IMR-90 (cell line): ENCODE data around the gene NAA80.

Experiments
- BHLHE40 ChIP-seq: fragments of 150-350 bp; IDR thresholded peaks from 2 replicates; pipeline ENCODE4 v1.6.1; 2016; ENCODE audit warnings: mild to moderate bottlenecking, low read depth, low read length
- CEBPB ChIP-seq: IDR thresholded peaks from 2 replicates; pipeline ENCODE4 v1.6.1; 2012; ENCODE audit warnings: low read depth, low read length, improper control_type of control experiment
- MXI1 ChIP-seq: IDR thresholded peaks from 2 replicates; pipeline ENCODE4 v1.6.1; 2012; ENCODE audit warnings: low read depth, mild to moderate bottlenecking, low read length, moderate library complexity, borderline replicate concordance
- NFE2L2 ChIP-seq: fragments of 150-350 bp; IDR thresholded peaks from 2 replicates; pipeline ENCODE4 v1.6.1; 2016; ENCODE audit warnings: low read depth, mild to moderate bottlenecking, low read length
- POLR2A ChIP-seq: IDR thresholded peaks from 2 replicates; pipeline ENCODE4 v1.6.1; 2012; ENCODE audit warnings: mild to moderate bottlenecking, low read depth, low read length
- RAD21 ChIP-seq: IDR thresholded peaks from 2 replicates; pipeline ENCODE4 v1.6.1; 2012; ENCODE audit warnings: low read length, improper control_type of control experiment
- RFX5 ChIP-seq: IDR thresholded peaks from 2 replicates; pipeline ENCODE4 v1.8.0; 2012; ENCODE audit warnings: low read depth, mild to moderate bottlenecking, low read length, moderate library complexity
- TF ChIP-seq, protein P1 (sequence below): conservative IDR thresholded peaks from 2 replicates; pipeline ENCODE4 v1.5.1; 2012; ENCODE audit warnings: mild to moderate bottlenecking, low read depth, low read length, improper control_type of control experiment
- TF ChIP-seq, protein P2 (sequence below): fragments of 150-350 bp; IDR thresholded peaks from 2 replicates; pipeline ENCODE4 v1.6.1; 2017; ENCODE audit warnings: mild to moderate bottlenecking, antibody characterized with exemption, low read length, low read depth
- TF ChIP-seq, protein P3 (sequence below): fragments of 150-350 bp; IDR thresholded peaks from 2 replicates; pipeline ENCODE4 v1.6.1; 2016; ENCODE audit warnings: low read depth, mild to moderate bottlenecking, low read length, moderate library complexity, borderline replicate concordance

DNA sequence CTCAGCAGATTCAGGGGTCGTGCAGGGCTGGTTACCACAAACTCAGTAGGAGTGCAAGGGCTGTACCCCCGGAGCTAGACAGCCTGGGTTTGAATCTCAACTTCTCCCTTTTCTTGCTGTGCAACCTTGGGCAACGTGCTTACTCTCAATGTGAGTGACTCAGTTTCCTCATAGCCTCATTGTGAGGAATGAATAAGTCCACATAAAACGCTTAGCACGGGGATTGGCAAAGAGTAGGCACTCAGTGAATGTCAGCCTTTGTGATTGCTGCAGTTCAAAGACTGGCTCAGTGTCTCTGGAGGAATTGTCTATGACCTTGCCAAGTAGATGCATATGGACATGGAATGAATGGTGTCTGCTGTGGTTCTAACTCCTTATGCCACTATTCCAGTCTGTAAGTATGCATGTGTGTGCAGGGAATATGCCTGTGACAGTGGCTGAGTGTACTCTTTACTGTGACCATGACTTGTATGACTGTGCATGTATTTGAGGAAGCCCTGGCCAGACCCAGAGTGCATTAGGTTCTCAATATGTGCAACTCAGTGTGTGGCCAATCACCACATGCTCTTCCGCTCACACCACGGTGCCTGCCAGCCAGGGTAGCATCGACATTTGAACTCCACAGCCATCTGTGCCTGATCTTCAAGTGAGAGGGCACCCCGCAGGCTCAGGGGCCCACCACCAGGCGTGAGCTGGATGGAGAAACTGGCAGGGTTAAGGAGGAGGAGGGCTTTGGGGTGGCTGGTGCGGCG lies 900 bp upstream of the NAA80 start:
- TF ChIP-seq, protein P1, sequence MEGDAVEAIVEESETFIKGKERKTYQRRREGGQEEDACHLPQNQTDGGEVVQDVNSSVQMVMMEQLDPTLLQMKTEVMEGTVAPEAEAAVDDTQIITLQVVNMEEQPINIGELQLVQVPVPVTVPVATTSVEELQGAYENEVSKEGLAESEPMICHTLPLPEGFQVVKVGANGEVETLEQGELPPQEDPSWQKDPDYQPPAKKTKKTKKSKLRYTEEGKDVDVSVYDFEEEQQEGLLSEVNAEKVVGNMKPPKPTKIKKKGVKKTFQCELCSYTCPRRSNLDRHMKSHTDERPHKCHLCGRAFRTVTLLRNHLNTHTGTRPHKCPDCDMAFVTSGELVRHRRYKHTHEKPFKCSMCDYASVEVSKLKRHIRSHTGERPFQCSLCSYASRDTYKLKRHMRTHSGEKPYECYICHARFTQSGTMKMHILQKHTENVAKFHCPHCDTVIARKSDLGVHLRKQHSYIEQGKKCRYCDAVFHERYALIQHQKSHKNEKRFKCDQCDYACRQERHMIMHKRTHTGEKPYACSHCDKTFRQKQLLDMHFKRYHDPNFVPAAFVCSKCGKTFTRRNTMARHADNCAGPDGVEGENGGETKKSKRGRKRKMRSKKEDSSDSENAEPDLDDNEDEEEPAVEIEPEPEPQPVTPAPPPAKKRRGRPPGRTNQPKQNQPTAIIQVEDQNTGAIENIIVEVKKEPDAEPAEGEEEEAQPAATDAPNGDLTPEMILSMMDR = no peak
- TF ChIP-seq POLR2A (no peak), CEBPB (peak; percentile 45; the same call in 1 of the 2 replicates), RFX5 (no peak), RAD21 (no peak), BHLHE40 (no peak), MXI1 (no peak), NFE2L2 (no peak)
- TF ChIP-seq, protein P2, sequence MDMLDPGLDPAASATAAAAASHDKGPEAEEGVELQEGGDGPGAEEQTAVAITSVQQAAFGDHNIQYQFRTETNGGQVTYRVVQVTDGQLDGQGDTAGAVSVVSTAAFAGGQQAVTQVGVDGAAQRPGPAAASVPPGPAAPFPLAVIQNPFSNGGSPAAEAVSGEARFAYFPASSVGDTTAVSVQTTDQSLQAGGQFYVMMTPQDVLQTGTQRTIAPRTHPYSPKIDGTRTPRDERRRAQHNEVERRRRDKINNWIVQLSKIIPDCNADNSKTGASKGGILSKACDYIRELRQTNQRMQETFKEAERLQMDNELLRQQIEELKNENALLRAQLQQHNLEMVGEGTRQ = no peak
- TF ChIP-seq, protein P3, sequence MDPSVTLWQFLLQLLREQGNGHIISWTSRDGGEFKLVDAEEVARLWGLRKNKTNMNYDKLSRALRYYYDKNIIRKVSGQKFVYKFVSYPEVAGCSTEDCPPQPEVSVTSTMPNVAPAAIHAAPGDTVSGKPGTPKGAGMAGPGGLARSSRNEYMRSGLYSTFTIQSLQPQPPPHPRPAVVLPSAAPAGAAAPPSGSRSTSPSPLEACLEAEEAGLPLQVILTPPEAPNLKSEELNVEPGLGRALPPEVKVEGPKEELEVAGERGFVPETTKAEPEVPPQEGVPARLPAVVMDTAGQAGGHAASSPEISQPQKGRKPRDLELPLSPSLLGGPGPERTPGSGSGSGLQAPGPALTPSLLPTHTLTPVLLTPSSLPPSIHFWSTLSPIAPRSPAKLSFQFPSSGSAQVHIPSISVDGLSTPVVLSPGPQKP = no peak
